ENCODE measurements around the gene MLST8. TPM values are rescaled to one million over a fixed set of nuclear protein-coding genes. Genes with fewer than 3 reads are reported as not detected.

Gene MLST8
- total RNA-seq, 1 donor = 30.8 TPM

- H3K4me1 ChIP-seq (ENCODE audit: insufficient read depth, low read length) = peaks cover 54% of the 10 kb centered on the region
- no peak overlapping the region for H2AFZ ChIP-seq (ENCODE audit: low read length)
- H3K36me3 ChIP-seq (ENCODE audit: insufficient read depth, low read length) = peaks cover 16% of the 10 kb centered on the region
- peak overlapping the region; percentile 100 for H3K4me2 ChIP-seq (ENCODE audit: insufficient read depth, low read length)
- H3K27me3 ChIP-seq (ENCODE audit: insufficient read depth, low read length) = no peaks in the 10 kb centered on the region
- H3K27ac ChIP-seq (ENCODE audit: low read depth, low read length) = peak overlapping the region; percentile 98
- peak overlapping the region; percentile 91 for H3K4me3 ChIP-seq (ENCODE audit: insufficient read depth, low read length)
- no peak for TF ChIP-seq CTCF (IDR thresholded peaks at IDR 0.05; ENCODE audit: extremely low read depth, low read depth, low read length)
- H3K79me2 ChIP-seq (ENCODE audit: insufficient read depth, low read length) = peaks cover 93% of the 10 kb centered on the region
- H3K9me3 ChIP-seq (ENCODE audit: low read depth, low read length) = no peaks in the 10 kb centered on the region
- DNase-seq (ENCODE audit: insufficient read length, low spot score, missing footprints) = peak; percentile 81
- H4K20me1 ChIP-seq (ENCODE audit: insufficient read depth, low read length) = peaks cover 73% of the 10 kb centered on the region
Observed at GRCh38 chr16:2157480-2158261, 47.6 kb upstream of the MLST8 start.

GRCh38 chr16:2158262-2158638, 47.0 kb upstream of the MLST8 start:
- no peak for TF ChIP-seq CTCF (IDR thresholded peaks at IDR 0.05; ENCODE audit: extremely low read depth, low read depth, low read length)
- peak overlapping the region; percentile 98 for H3K27ac ChIP-seq (ENCODE audit: low read depth, low read length)
- no peak overlapping the region for H2AFZ ChIP-seq (ENCODE audit: low read length)
- H3K27me3 ChIP-seq (ENCODE audit: insufficient read depth, low read length) = no peaks in the 10 kb centered on the region
- peak overlapping the region; percentile 72 for H3K4me2 ChIP-seq (ENCODE audit: insufficient read depth, low read length)
- no peaks in the 10 kb centered on the region for H3K9me3 ChIP-seq (ENCODE audit: low read depth, low read length)
- no peak for DNase-seq (ENCODE audit: insufficient read length, low spot score, missing footprints)
- peaks cover 72% of the 10 kb centered on the region for H4K20me1 ChIP-seq (ENCODE audit: insufficient read depth, low read length)
- H3K79me2 ChIP-seq (ENCODE audit: insufficient read depth, low read length) = peaks cover 93% of the 10 kb centered on the region
- peaks cover 49% of the 10 kb centered on the region for H3K4me1 ChIP-seq (ENCODE audit: insufficient read depth, low read length)
- peaks cover 10% of the 10 kb centered on the region for H3K36me3 ChIP-seq (ENCODE audit: insufficient read depth, low read length)
- no peak overlapping the region for H3K4me3 ChIP-seq (ENCODE audit: insufficient read depth, low read length)

GRCh38 chr16:2159175-2159838, 45.9 kb upstream of the MLST8 start:
- no peaks in the 10 kb centered on the region for H3K36me3 ChIP-seq (ENCODE audit: insufficient read depth, low read length)
- peaks cover 93% of the 10 kb centered on the region for H3K79me2 ChIP-seq (ENCODE audit: insufficient read depth, low read length)
- no peak for TF ChIP-seq CTCF (IDR thresholded peaks at IDR 0.05; ENCODE audit: extremely low read depth, low read depth, low read length)
- H3K4me1 ChIP-seq (ENCODE audit: insufficient read depth, low read length) = peaks cover 41% of the 10 kb centered on the region
- peaks cover 66% of the 10 kb centered on the region for H4K20me1 ChIP-seq (ENCODE audit: insufficient read depth, low read length)
- DNase-seq (ENCODE audit: insufficient read length, low spot score, missing footprints) = peak; percentile 98
- H3K4me3 ChIP-seq (ENCODE audit: insufficient read depth, low read length) = peak overlapping the region; percentile 44
- peak overlapping the region; percentile 1 for H2AFZ ChIP-seq (ENCODE audit: low read length)
- peak overlapping the region; percentile 98 for H3K27ac ChIP-seq (ENCODE audit: low read depth, low read length)
- no peaks in the 10 kb centered on the region for H3K9me3 ChIP-seq (ENCODE audit: low read depth, low read length)
- H3K27me3 ChIP-seq (ENCODE audit: insufficient read depth, low read length) = no peaks in the 10 kb centered on the region
- peak overlapping the region; percentile 72 for H3K4me2 ChIP-seq (ENCODE audit: insufficient read depth, low read length)

GRCh38 chr16:2160915-2161551, 44.2 kb upstream of the MLST8 start:
- Histone ChIP-seq H3K4me2 (ENCODE audit: insufficient read depth, low read length) (peak overlapping the region; percentile 18), H2AFZ (ENCODE audit: low read length) (no peak overlapping the region), H3K27me3 (ENCODE audit: insufficient read depth, low read length) (no peaks in the 10 kb centered on the region), H3K79me2 (ENCODE audit: insufficient read depth, low read length) (peaks cover 96% of the 10 kb centered on the region), H4K20me1 (ENCODE audit: insufficient read depth, low read length) (peaks cover 63% of the 10 kb centered on the region), H3K36me3 (ENCODE audit: insufficient read depth, low read length) (peaks cover 4% of the 10 kb centered on the region), H3K9me3 (ENCODE audit: low read depth, low read length) (no peaks in the 10 kb centered on the region), H3K4me3 (ENCODE audit: insufficient read depth, low read length) (no peak overlapping the region), H3K27ac (ENCODE audit: low read depth, low read length) (peak overlapping the region; percentile 53), H3K4me1 (ENCODE audit: insufficient read depth, low read length) (peaks cover 40% of the 10 kb centered on the region)
- TF ChIP-seq CTCF (IDR thresholded peaks at IDR 0.05; ENCODE audit: extremely low read depth, low read depth, low read length) = no peak
- DNase-seq (ENCODE audit: insufficient read length, low spot score, missing footprints) = peak; percentile 95

Data from osteoblast (primary cell).